ENCODE results near the gene P2RX4. TPM values are rescaled to one million over a fixed set of nuclear protein-coding genes. Genes with fewer than 3 reads are reported as not detected.

P2RX4 gene
- total and polyA plus RNA-seq, 4 donors: 16.5 to 32.1 (median 21.8) TPM

- Histone ChIP-seq H3K27me3 (ENCODE audit: control insufficient read depth in 4 of 4, insufficient read depth in 4 of 4, low read length in 3 of 4) (no peaks in the 10 kb centered on the region), H3K4me3 (ENCODE audit: low read depth in 1 of 3, low read length in 3 of 3) (no peak overlapping the region), H3K27ac (ENCODE audit: low read depth in 1 of 2, low read length in 2 of 2) (peak overlapping the region; percentile 6 to 39), H3K9ac (ENCODE audit: low read depth in 1 of 2, low read length in 2 of 2) (no peak overlapping the region), H3K4me1 (ENCODE audit: control insufficient read depth in 4 of 4, insufficient read depth in 4 of 4, low read length in 3 of 4) (peaks cover 7 to 15% (median 10%) of the 10 kb centered on the region in 4 donors), H3K9me3 (ENCODE audit: control insufficient read depth in 4 of 4, low read length in 3 of 4) (no peaks in the 10 kb centered on the region), H3K36me3 (ENCODE audit: control insufficient read depth in 4 of 4, insufficient read depth in 3 of 4, low read depth in 1 of 4, low read length in 3 of 4) (peaks cover 2 to 26% (median 21%) of the 10 kb centered on the region in 4 donors)
- no peak for DNase-seq (ENCODE audit: low spot score)
- no peak for TF ChIP-seq CTCF (IDR thresholded peaks at IDR 0.05; ENCODE audit: low read depth, low read length, missing input control)
- no peak for TF ChIP-seq FOXA2 (IDR thresholded peaks at IDR 0.05)
- TF ChIP-seq HNF4G (IDR thresholded peaks at IDR 0.05): no peak
- no peak for TF ChIP-seq HNF4A (conservative IDR thresholded peaks at IDR 0.05)
- TF ChIP-seq FOXA1 (IDR thresholded peaks at IDR 0.05): no peak
- no peak for TF ChIP-seq YY1 (IDR thresholded peaks at IDR 0.05)
- TF ChIP-seq MAX (IDR thresholded peaks at IDR 0.05): no peak
- TF ChIP-seq JUND (IDR thresholded peaks at IDR 0.05): no peak
- TF ChIP-seq RAD21 (IDR thresholded peaks at IDR 0.05): no peak
- no peak for TF ChIP-seq RXRA (IDR thresholded peaks at IDR 0.05)
- TF ChIP-seq REST (IDR thresholded peaks at IDR 0.05): no peak
- TF ChIP-seq EGR1 (IDR thresholded peaks at IDR 0.05; ENCODE audit: low read depth in 2 of 2): no peak
- TF ChIP-seq GABPA (IDR thresholded peaks at IDR 0.05 in 1 of 2, conservative IDR thresholded peaks at IDR 0.05 in 1 of 2): no peak
- TF ChIP-seq ATF3 (IDR thresholded peaks at IDR 0.05): no peak
- TF ChIP-seq ZBTB33 (IDR thresholded peaks at IDR 0.05): no peak
- TF ChIP-seq TAF1 (conservative IDR thresholded peaks at IDR 0.05): no peak
- TF ChIP-seq SP1 (IDR thresholded peaks at IDR 0.05): no peak
- 72% methylated on average over 6 of the region's 6 CpGs for WGBS
These were observed 29.6 kb downstream of the P2RX4 start for GRCh38 chr12:121239351-121240061.

All from liver (tissue), 9 donors.